GM13977 (cell line): ENCODE data around the gene PRR22.
"Not testable (repeated sequence)": the region's sequence is repeated elsewhere in the genome, so short reads cannot be mapped to it uniquely, and the experiment has no call there.

Source experiments
- DNase-seq: peaks from one replicate; pipeline ENCODE4 v3.0.0; 2012; ENCODE audit warnings: low spot score
- CTCF ChIP-seq: IDR thresholded peaks from 2 replicates; pipeline ENCODE4 v1.5.1; 2012; ENCODE audit warnings: mild to moderate bottlenecking, control low read depth; ENCODE audit not compliant: insufficient read depth; ENCODE audit errors: extremely low read depth, missing control alignments
- in situ Hi-C: fragments of 300-500 bp; cut with MboI; formaldehyde crosslinking; loops from one replicate; pipeline ENCODE4 v1.12.0; 2022; ENCODE audit warnings: low sequenced_read_pairs, low pct_unique_long_range_greater_than_20kb, mixed read lengths, inconsistent platforms; ENCODE audit not compliant: unreplicated experiment

Gene PRR22

GRCh38 chr19:5753743-5754142 is 30.8 kb downstream of the PRR22 start:
- in situ Hi-C loops: no loop called here
- no peak for DNase-seq
- no peak for TF ChIP-seq CTCF

- TF ChIP-seq CTCF: no peak
- DNase-seq: no peak
- in situ Hi-C loops: no loop called here
Measured at GRCh38 chr19:5751709-5752108, 32.8 kb downstream of the PRR22 start.

- in situ Hi-C loops: no loop called here
- TF ChIP-seq CTCF: no peak
- no peak for DNase-seq
Measured at GRCh38 chr19:5749505-5749904, 35.0 kb downstream of the PRR22 start.

GRCh38 chr19:5748920-5749319 is 35.6 kb downstream of the PRR22 start:
- DNase-seq, in situ Hi-C loops: not testable (repeated sequence)

- in situ Hi-C loops, DNase-seq: not testable (repeated sequence)
Measured at GRCh38 chr19:5744999-5745398, 39.5 kb downstream of the PRR22 start.

GRCh38 chr19:5743630-5744029 is 40.9 kb downstream of the PRR22 start:
- no peak for DNase-seq
- no peak for TF ChIP-seq CTCF
- in situ Hi-C loops: no loop called here

- no peak for TF ChIP-seq CTCF
- in situ Hi-C loops: no loop called here
- DNase-seq: no peak
Measured at GRCh38 chr19:5742051-5742450, 42.5 kb downstream of the PRR22 start.

- no peak for DNase-seq
- no peak for TF ChIP-seq CTCF
- in situ Hi-C loops: no loop called here
Measured at GRCh38 chr19:5738423-5738822, 46.1 kb downstream of the PRR22 start.

GRCh38 chr19:5733172-5733571 is 51.4 kb downstream of the PRR22 start:
- DNase-seq, in situ Hi-C loops: not testable (repeated sequence)
